Hepatocyte (in vitro differentiated cells): ENCODE data around the gene XPNPEP1. TPM values are rescaled to one million over a fixed set of nuclear protein-coding genes. Genes with fewer than 3 reads are reported as not detected.

Source experiments
- DNase-seq: peaks from one replicate; pipeline ENCODE4 v3.0.0-alpha.2; 2016; ENCODE audit warnings: low spot score
- H2AFZ ChIP-seq: fragments of 200-600 bp; sonication (generic); 2 replicates; pipeline ENCODE4 v1.6.0; 2016; ENCODE audit warnings: antibody characterized with exemption, mild to moderate bottlenecking
- H3K27ac ChIP-seq: fragments of 200-600 bp; sonication (generic); 2 replicates; pipeline ENCODE4 v1.5.1; 2016; ENCODE audit warnings: mild to moderate bottlenecking
- H3K27me3 ChIP-seq: fragments of 200-600 bp; sonication (generic); 2 replicates; pipeline ENCODE4 v1.6.1; 2016
- H3K36me3 ChIP-seq: fragments of 200-600 bp; sonication (generic); replicated peaks from 2 replicates; pipeline ENCODE4 v1.5.1; 2016; ENCODE audit warnings: low read depth; ENCODE audit not compliant: insufficient read depth
- H3K4me1 ChIP-seq: fragments of 200-600 bp; sonication (generic); 2 replicates; pipeline ENCODE4 v1.5.1; 2016; ENCODE audit warnings: mild to moderate bottlenecking, moderate library complexity; ENCODE audit not compliant: insufficient read depth
- H3K4me2 ChIP-seq: fragments of 200-600 bp; sonication (generic); 2 replicates; pipeline ENCODE4 v1.6.0; 2016
- H3K4me3 ChIP-seq: fragments of 200-600 bp; sonication (generic); 2 replicates; pipeline ENCODE4 v1.5.1; 2016; ENCODE audit warnings: mild to moderate bottlenecking
- H3K79me2 ChIP-seq: fragments of 200-600 bp; sonication (generic); 2 replicates; pipeline ENCODE4 v1.6.0; 2017; ENCODE audit warnings: mild to moderate bottlenecking
- H3K9me2 ChIP-seq: fragments of 200-600 bp; sonication (generic); replicated peaks from 2 replicates; pipeline ENCODE4 v1.6.0; 2017; ENCODE audit warnings: mild to moderate bottlenecking; ENCODE audit not compliant: insufficient read depth
- H3K9me3 ChIP-seq: fragments of 200-600 bp; sonication (generic); 2 replicates; pipeline ENCODE4 v1.5.1; 2016; ENCODE audit warnings: low read depth, mild to moderate bottlenecking
- H4K20me1 ChIP-seq: fragments of 200-600 bp; sonication (generic); 2 replicates; pipeline ENCODE4 v1.6.0; 2016; ENCODE audit warnings: mild to moderate bottlenecking; ENCODE audit not compliant: insufficient read depth, poor library complexity, severe bottlenecking
- EZH2 ChIP-seq: fragments of 200-600 bp; sonication (generic); IDR thresholded peaks from 2 replicates; pipeline ENCODE4 v1.6.1; 2016; ENCODE audit warnings: antibody characterized with exemption, mild to moderate bottlenecking, borderline replicate concordance
- EZH2phosphoT487 ChIP-seq: fragments of 200-600 bp; sonication (generic); IDR thresholded peaks from one replicate; pipeline ENCODE4 v1.6.1; 2018; ENCODE audit warnings: antibody characterized with exemption, mild to moderate bottlenecking, low read depth, moderate library complexity; ENCODE audit not compliant: unreplicated experiment, severe bottlenecking
- whole genome bisulfite sequencing: methylation state at CpG from one replicate; pipeline ENCODE4 v1.1.6; 2016; ENCODE audit warnings: low lambda C conversion rate; ENCODE audit errors: missing lambda C conversion rate; 5-methylcytosine and 5-hydroxymethylcytosine counted together
- polyA plus RNA-seq: library from polyadenylated mRNA; unstranded; fragments of >200 nt; fragmentation: Nextera tagmentation; extraction: Ambion mirVana; gene quantifications from 2 replicates; pipeline ENCODE4 v1.2.1, GENCODE V29; 2016
- total RNA-seq: library from RNA; depleted of rRNA; stranded (reverse); fragments of >200 nt; gene quantifications from 2 replicates; pipeline ENCODE4 v1.2.3, GENCODE V29; 2014
- TF ChIP-seq, protein P1 (sequence below): fragments of 200-600 bp; sonication (generic); IDR thresholded peaks from 2 replicates; pipeline ENCODE4 v1.5.1; 2016; ENCODE audit warnings: antibody characterized with exemption, mild to moderate bottlenecking; ENCODE audit not compliant: poor library complexity

Gene XPNPEP1
- total and polyA plus RNA-seq, 2 experiments from 2014 or later, result 55.5 to 99.4 TPM

- peaks cover 5% of the 10 kb centered on the region for H3K4me1 ChIP-seq
- no peaks in the 10 kb centered on the region for H3K27me3 ChIP-seq
- no peak overlapping the region for H3K4me3 ChIP-seq
- no peaks in the 10 kb centered on the region for H3K36me3 ChIP-seq
- H3K4me2 ChIP-seq, result no peak overlapping the region
- H3K79me2 ChIP-seq, result peaks cover 4% of the 10 kb centered on the region
- DNase-seq, result no peak
- no peak overlapping the region for H2AFZ ChIP-seq
- H4K20me1 ChIP-seq, result no peaks in the 10 kb centered on the region
- H3K27ac ChIP-seq, result no peak overlapping the region
- no peaks in the 10 kb centered on the region for H3K9me2 ChIP-seq
- TF ChIP-seq EZH2, result no peak
- TF ChIP-seq, protein P1, sequence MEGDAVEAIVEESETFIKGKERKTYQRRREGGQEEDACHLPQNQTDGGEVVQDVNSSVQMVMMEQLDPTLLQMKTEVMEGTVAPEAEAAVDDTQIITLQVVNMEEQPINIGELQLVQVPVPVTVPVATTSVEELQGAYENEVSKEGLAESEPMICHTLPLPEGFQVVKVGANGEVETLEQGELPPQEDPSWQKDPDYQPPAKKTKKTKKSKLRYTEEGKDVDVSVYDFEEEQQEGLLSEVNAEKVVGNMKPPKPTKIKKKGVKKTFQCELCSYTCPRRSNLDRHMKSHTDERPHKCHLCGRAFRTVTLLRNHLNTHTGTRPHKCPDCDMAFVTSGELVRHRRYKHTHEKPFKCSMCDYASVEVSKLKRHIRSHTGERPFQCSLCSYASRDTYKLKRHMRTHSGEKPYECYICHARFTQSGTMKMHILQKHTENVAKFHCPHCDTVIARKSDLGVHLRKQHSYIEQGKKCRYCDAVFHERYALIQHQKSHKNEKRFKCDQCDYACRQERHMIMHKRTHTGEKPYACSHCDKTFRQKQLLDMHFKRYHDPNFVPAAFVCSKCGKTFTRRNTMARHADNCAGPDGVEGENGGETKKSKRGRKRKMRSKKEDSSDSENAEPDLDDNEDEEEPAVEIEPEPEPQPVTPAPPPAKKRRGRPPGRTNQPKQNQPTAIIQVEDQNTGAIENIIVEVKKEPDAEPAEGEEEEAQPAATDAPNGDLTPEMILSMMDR, result no peak
- TF ChIP-seq EZH2phosphoT487, result no peak
- WGBS, result 62% methylated on average over 1 of the region's 1 CpG
- no peaks in the 10 kb centered on the region for H3K9me3 ChIP-seq
Measured at GRCh38 chr10:109881769-109882057, 41.6 kb downstream of the XPNPEP1 start.

GRCh38 chr10:109880886-109881768 is 42.2 kb downstream of the XPNPEP1 start:
- Histone ChIP-seq H3K9me2 (no peaks in the 10 kb centered on the region), H4K20me1 (no peaks in the 10 kb centered on the region), H3K4me1 (peaks cover 5% of the 10 kb centered on the region), H3K4me3 (no peak overlapping the region), H3K27me3 (no peaks in the 10 kb centered on the region), H3K36me3 (no peaks in the 10 kb centered on the region), H3K79me2 (peaks cover 4% of the 10 kb centered on the region), H2AFZ (no peak overlapping the region), H3K27ac (no peak overlapping the region), H3K9me3 (no peaks in the 10 kb centered on the region), H3K4me2 (no peak overlapping the region)
- TF ChIP-seq EZH2phosphoT487 (no peak), EZH2 (no peak)
- TF ChIP-seq, protein P1, result no peak
- 95% methylated on average over 8 of the region's 8 CpGs for WGBS
- DNase-seq, result no peak

GRCh38 chr10:109877546-109877945 is 45.8 kb downstream of the XPNPEP1 start:
- Histone ChIP-seq H3K27ac (no peak overlapping the region), H3K27me3 (no peaks in the 10 kb centered on the region), H3K9me3 (no peaks in the 10 kb centered on the region), H2AFZ (no peak overlapping the region), H3K4me2 (no peak overlapping the region), H3K4me3 (no peak overlapping the region), H4K20me1 (no peaks in the 10 kb centered on the region), H3K4me1 (no peaks in the 10 kb centered on the region), H3K9me2 (no peaks in the 10 kb centered on the region), H3K36me3 (no peaks in the 10 kb centered on the region), H3K79me2 (no peaks in the 10 kb centered on the region)
- 96% methylated on average over 6 of the region's 6 CpGs for WGBS
- no peak for DNase-seq
- TF ChIP-seq EZH2 (no peak), EZH2phosphoT487 (no peak)
- TF ChIP-seq, protein P1, result no peak
